Measurements from ENCODE around the gene ITPRIPL2.

The ITPRIPL2 gene

GRCh38 chr16:19143599-19143956 is 29.8 kb downstream of the ITPRIPL2 start:
- no peak for DNase-seq (ENCODE audit: low read depth)

DNA sequence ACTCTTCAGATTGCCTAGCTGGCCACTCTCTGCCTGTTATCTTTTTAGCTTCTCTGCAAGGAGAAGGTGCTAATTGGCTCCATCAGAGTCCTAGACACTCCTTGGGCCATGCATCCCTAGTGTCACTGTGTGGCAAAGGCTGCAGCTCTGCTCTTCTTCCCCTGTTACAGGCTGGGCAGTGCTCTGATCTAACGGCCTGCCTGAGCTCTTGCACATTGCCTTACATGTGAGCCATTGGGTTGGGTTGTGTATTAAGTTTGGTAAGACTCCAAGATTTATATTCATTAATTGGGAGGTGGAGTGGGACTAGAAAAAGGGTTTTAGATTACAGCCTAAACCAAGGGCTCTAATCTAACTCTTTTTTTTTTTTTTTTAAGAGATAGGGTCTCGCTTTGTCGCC is 31.2 kb downstream of the ITPRIPL2 start:
- DNase-seq (ENCODE audit: low read depth) = no peak

DNA sequence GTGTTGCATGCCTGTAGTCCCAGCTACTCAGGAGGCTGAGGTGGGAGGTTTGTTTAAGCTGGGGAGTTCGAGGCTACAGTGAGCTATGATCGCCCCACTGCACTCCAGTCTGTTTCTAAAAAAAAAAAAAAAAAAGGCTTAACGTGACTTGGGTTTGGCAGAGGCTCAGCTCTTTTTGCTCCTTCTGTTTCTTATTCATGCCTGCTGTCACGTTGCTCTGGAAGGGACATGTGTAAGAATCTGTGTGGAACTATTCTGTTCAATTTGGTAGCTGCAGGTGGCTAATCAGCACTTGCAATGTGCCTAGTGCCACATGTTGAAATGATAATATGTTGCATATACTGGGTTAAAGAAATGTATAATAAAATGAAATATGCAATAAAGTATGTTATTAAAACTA is 33.4 kb downstream of the ITPRIPL2 start:
- no peak for DNase-seq (ENCODE audit: low read depth)

GRCh38 chr16:19147627-19148026 is 33.9 kb downstream of the ITPRIPL2 start:
- no peak for DNase-seq (ENCODE audit: low read depth)

GRCh38 chr16:19148189-19148588 is 34.4 kb downstream of the ITPRIPL2 start:
- no peak for DNase-seq (ENCODE audit: low read depth)

- no peak for DNase-seq (ENCODE audit: low read depth)
These were observed 37.5 kb downstream of the ITPRIPL2 start for GRCh38 chr16:19151310-19151709.

- no peak for DNase-seq (ENCODE audit: low read depth)
These were observed 38.3 kb downstream of the ITPRIPL2 start for GRCh38 chr16:19152042-19152441.

DNA sequence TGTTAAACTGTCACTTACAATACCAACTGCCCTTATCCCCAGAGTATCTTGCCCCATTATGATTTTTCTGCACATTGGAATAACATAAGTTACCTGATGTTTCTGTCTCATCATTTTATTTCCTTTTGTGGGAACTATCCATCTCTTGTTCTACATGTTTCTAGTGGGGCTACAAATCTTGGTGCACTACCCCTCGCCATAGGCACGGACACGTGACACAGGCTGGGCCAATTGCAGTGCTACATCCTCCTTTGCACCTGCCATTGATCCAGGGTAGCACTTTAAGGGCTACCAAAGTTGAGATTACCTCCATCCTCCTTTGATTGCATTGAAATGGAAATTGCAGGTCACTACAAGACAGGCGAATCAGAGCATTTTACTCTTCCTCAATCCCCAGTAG is 40.1 kb downstream of the ITPRIPL2 start:
- no peak for DNase-seq (ENCODE audit: low read depth)

- DNase-seq (ENCODE audit: low read depth) = no peak
These were observed 48.3 kb downstream of the ITPRIPL2 start for GRCh38 chr16:19162085-19162484.

GRCh38 chr16:19163215-19163614 is 49.5 kb downstream of the ITPRIPL2 start:
- DNase-seq (ENCODE audit: low read depth) = no peak

DNA sequence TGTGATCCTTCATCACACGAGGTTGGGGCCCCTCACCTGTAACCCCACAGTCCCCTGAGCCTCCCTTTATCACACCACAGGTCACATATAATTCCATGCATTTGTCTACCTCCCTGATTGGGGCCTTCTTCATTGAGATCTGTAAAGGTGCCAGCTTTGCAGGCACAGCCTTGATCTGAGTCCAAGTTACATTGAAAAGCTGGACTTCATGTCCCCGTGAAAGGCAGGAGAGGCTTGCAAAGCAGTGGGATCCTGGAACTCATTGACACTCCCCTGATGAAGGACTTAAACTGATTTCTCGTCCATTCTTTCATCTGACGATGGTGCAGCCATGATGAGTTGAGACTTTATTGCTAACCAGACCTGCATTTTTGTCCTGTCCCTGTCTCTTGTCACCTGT is 50.5 kb downstream of the ITPRIPL2 start:
- no peak for DNase-seq (ENCODE audit: low read depth)

- no peak for DNase-seq (ENCODE audit: low read depth)
These were observed 51.3 kb downstream of the ITPRIPL2 start for GRCh38 chr16:19165101-19165500.

DNA sequence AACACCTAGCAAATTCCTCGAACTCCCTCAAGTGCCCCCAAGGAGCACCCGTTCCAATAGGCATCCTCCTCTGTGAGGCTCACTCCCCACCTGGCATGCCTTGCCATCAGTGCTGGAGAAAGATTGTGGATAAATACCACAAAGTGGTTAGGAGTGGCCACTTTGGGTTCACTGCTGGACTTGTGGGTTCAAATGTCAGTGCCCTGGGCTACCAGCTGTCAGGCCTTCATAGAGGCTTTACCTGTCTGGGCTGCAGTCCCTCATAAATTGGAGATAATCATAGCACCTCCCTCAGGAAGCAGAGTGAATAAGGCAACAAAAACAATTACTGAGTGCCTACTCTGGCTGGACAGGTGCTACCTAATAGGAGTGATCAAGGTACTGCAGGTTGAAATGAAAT is 52.7 kb downstream of the ITPRIPL2 start:
- no peak for DNase-seq (ENCODE audit: low read depth)

- no peak for DNase-seq (ENCODE audit: low read depth)
These were observed 54.1 kb downstream of the ITPRIPL2 start, which contains the start of gene SYT17 for GRCh38 chr16:19167710-19168370. TSS of gene SYT17 (plus strand) at chr16:19168240. CDS start at chr16:19168647, 407 bp downstream.

- no peak for DNase-seq (ENCODE audit: low read depth)
These were observed 54.8 kb downstream of the ITPRIPL2 start for GRCh38 chr16:19168371-19169081.

- DNase-seq (ENCODE audit: low read depth) = no peak
These were observed 55.4 kb downstream of the ITPRIPL2 start for GRCh38 chr16:19169082-19169639.

DNA sequence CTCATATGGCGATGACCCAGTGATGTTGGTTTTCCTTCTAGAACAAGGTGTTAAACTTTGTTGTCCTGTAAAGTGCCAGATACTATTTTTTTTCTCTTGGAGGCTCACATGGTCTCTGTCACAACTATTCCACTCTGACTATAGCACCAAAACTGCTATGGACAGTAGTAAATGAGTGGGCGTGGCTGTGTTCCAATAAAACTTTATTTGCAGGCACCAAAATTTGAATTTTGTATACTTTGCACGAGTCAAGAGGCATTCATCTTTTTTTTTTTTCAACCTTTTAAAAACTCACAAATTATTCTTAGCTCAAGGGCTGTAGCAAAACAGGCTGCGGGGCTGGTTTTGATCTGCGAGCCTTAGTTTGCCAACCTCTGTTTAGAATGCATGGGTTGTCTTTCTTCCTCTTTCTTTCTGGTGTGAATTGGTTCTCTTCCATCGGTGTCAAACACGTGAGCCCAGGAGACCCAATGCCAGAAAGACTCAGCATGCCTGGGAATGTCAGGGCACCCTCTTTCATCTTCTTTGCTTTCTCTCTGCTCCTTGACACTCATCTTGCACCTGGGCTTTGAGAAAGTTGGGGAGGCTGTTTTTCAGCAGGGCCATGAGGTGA is 56.4 kb downstream of the ITPRIPL2 start:
- DNase-seq (ENCODE audit: low read depth) = no peak

Data from HS-27A (cell line).